GM21576 (cell line): ENCODE data around the gene GDF3.
"Not testable (repeated sequence)": the region's sequence is repeated elsewhere in the genome, so short reads cannot be mapped to it uniquely, and the experiment has no call there.

Experiments
- ATAC-seq: cut with Tn5 transposase; IDR thresholded peaks from one replicate; pipeline ENCODE4 v1.9.1; 2021; ENCODE audit warnings: mild to moderate bottlenecking, moderate library complexity; ENCODE audit not compliant: unreplicated experiment

GDF3 gene

GRCh38 chr12:7668171-7668570 lies 27.4 kb downstream of the GDF3 start:
- ATAC-seq, result no peak

DNA sequence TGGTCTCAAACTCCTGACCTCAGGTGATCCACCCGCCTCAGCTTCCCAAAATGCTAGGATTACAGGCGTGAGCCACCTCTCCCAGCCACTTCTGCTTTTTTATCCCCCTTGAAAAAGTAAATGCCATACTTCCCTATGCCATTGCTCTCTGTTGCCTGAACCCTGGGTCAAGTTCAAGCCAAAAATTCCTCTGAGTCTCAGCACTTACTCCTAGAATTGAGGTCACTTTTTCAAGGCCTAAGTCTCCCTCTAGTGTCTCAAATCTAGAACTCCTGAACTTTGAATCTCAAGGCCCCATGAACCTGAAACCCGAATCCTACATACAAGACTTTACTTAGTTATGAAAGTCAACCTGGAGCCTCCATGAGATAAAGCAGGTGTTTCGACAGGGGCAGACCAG lies 28.4 kb downstream of the GDF3 start:
- ATAC-seq, result no peak

- ATAC-seq, result no peak
Measured at GRCh38 chr12:7666595-7666994, 29.0 kb downstream of the GDF3 start.

DNA sequence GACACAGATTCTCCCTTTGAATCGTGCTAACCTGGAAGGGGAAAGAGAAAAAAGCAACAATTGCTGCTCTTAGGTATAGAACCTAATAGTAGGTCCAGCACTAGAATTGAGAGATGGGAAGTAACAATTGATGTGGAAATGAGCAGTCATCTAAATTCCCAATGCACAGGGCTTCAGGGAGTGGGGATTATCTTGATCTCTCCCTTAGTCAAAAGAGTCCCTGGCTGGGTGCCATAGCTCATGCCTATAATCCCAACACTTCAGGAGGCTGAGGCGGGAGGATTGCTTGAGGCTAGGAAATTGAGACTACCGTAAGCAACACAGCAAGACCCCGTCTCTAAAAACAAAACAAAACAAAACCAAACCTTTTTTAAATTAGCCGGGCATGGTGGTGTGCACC lies 33.8 kb downstream of the GDF3 start:
- no peak for ATAC-seq

DNA sequence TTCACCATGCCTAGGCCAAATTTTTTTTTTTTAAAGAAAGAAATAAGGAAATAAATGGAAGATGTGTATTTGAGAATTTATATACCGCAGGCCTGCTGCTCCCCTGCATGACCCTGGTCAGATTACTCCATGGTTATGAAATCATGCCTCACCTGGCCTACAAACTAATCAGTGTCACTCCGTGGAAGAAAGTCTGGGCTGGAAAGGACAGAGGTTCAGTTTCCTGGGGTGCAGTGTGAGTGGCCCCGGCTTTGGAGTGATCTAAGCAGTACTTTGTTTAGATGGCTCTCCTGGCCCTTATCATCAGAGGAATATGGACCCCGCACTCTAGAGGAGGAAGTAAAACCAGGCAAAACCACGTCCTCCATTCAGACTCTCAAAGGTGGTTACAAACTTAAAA lies 39.5 kb downstream of the GDF3 start:
- ATAC-seq, result no peak

DNA sequence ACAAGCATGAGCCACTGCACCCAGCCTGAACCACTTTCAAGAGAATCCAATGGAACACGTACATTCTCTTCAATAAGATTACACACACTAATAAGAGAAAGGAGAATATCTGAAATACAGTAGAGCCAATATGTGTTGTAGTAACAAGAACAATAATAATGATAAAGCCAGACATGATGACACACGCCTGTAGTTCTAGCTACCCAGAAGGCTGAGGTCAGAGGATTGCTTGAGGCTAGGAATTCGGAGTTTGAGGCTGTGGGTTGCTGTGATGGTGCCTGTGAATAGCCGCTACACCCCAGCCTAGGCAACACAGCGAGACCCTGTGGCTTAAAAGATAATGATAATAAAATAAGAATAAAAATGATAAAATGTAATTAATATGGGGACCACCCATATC lies 45.5 kb downstream of the GDF3 start:
- ATAC-seq, result no peak

DNA sequence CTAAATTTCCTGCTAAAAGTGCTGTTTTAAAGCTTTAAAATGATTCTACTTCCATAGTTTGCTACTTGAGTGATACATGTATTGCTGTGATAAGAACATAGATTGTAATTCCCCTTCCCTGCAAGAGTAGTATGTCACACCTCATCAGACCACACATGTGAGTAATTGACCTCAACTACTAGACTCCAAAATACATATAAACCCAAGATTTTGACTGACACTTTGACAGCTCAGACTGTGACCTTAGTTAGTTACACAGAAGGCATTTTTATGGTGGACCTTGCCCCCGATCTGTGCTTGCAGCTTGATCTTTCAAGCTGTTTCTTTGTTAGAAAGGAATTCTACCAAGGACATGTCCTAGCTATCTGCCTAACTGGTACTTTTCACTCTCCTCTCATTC lies 48.5 kb downstream of the GDF3 start:
- ATAC-seq, result no peak

DNA sequence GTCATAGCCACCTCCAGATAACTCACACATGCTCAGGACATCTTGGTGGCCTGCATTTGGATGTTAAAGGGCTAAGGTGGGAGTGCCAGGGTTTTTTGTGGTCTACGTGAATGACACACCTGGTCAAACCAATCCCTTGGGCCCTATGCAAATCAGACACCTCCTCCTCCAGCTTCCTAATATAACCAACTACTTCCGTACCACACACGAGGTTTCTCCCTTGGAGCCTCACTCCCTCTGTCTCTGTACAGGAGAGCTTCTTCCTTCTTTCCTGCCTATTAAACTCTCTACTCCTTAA lies 49.4 kb downstream of the GDF3 start:
- ATAC-seq, result no peak

DNA sequence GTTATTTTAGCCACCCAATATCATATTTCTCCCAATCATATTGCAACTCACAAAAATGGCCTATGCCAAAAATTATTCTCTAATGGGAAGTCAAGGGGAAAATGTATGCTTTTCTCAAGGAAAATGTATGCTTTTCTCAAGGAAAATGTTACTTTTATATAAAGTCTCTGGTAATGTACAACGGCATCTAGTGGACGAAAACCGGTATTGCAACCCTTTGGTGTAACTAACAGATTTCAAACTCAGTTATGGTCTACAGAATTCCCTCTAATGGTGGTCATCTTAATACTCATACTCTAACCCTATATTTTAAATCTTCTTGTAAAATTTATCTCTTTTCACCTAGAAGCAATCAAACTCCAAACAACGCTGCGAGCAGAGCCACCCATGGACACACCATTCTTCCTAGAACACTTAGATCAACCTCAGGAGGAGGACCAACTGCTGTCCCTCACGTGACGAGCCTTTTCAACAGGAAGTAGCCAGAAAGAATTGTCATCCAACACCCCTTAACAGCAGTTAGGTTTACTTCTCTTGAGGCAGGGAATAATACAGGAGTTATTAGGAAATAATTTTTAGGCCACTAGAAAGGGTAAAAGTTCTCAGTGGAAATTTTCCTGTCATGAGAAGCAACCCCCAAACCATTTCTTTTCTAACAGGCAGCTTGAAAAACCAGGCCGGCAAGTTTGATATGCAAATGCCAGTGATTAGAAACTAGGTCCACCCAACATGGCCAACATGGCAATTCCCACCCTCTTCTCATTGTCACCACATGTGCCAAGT lies 50.0 kb downstream of the GDF3 start:
- no peak for ATAC-seq

- no peak for ATAC-seq
Measured at GRCh38 chr12:7642876-7643309, 52.7 kb downstream of the GDF3 start.

DNA sequence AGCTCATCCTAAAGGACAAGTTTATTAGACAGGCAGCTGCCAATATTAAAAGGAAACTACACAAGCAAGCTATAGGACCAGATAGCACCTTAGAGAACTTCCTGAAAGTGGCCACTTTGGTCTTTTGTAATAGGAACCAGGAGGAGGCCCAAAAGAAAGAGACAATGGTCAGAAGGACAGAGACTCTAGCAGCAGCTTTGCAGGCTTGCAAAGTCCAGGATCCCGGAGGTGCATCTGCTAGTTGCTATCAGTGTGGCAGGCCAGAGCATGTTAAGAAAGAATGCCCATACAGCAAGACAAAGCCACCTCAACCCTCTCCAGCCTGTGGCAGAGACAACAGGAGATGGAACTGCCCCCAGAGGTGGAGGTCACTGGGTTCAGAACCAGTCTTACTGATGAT lies 53.3 kb downstream of the GDF3 start:
- ATAC-seq, result no peak

DNA sequence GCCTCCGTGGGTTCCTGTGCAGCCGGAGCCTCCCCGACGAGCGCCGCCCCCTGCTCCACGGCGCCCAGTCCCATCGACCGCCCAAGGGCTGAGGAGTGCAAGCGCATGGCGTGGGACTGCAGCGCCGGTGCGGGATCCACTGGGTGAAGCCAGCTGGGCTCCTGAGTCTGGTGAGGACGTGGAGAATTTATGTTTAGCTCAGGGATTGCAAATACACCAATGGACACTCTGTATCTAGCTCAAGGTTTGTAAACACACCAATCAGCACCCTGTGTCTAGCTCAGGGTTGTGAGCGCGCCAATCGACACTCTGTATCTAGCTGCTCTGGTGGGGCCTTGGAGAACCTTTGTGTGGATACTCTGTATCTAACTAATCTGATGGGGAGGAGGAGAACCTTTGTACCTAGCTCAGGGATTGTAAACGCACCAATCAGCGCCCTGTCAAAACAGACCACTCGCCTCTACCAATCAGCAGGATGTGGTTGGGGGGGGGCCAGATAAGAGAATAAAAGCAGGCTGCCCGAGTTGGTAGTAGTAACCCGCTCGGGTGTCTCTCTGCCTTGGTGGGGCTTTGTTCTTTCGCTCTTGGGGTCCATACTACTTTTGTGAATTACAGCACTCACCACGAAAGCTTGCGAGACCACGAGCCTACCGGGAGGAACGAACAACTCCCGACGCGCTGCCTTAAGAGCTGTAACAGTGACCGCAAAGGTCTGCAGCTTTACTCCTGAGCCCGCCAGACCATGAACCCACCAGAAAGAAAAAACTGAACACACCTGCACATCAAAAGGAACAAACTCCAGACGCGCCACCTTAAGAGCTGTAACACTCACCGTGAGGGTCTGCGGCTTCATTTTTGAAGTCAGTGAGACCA lies 55.2 kb downstream of the GDF3 start:
- ATAC-seq, result not testable (repeated sequence)
